HCT116 (cell line): ENCODE data around the gene PHOSPHO2. TPM values are rescaled to one million over a fixed set of nuclear protein-coding genes. Genes with fewer than 3 reads are reported as not detected.

Source experiments
- ATAC-seq: fragments of 200-7000 bp; cut with Tn5 transposase; 2 replicates; pipeline ENCODE4 v1.9.1; 2020; ENCODE audit warnings: mild to moderate bottlenecking, moderate library complexity
- BruUV-seq: library from RNA; stranded (reverse); fragments of 400-500 nt; replicated peaks from 2 replicates; lab custom pipeline; 2021; lab: Mats Ljungman, UMichigan
- CTCF ChIA-PET: fragments of 300-600 bp; sonication (Branson Sonifier 250); formaldehyde crosslinking; loops from one replicate; lab custom pipeline; 2021; ENCODE audit warnings: antibody characterized with exemption; lab: Charles Lee
- POLR2A ChIA-PET: fragments of 300-600, 350-600 bp; sonication (Branson Sonifier 250); formaldehyde crosslinking; loops from one replicate; lab custom pipeline; 2021; ENCODE audit warnings: antibody characterized with exemption; lab: Charles Lee
- RAD21 ChIA-PET, 2 experiments: fragments of 300-600 bp; sonication (Branson Sonifier 250); formaldehyde crosslinking; loops; one replicate each; lab custom pipeline; 2023; ENCODE audit warnings: low total read pairs in 2 of 2; ENCODE audit not compliant: uncharacterized antibody in 2 of 2, unreplicated experiment in 2 of 2, low non-redundant PET in 1 of 2; lab: Charles Lee
- DNase-seq: peaks from one replicate; pipeline ENCODE4 v3.0.0-alpha.2; 2010; ENCODE audit warnings: low read depth, low spot score
- H2AFZ ChIP-seq: fragments of 200-600 bp; shearing (Covaris generic), sonication (generic); 2 replicates; pipeline ENCODE4 v1.6.1; 2017; ENCODE audit warnings: low read depth, mixed run types, mixed read lengths, antibody characterized with exemption, low read length; ENCODE audit not compliant: poor library complexity, severe bottlenecking
- H3K27ac ChIP-seq: 2 replicates; pipeline ENCODE4 v1.5.1; 2012; ENCODE audit warnings: low read depth, low read length
- H3K27me3 ChIP-seq: fragments of 200-600 bp; sonication (generic); 2 replicates; pipeline ENCODE4 v1.6.1; 2016; ENCODE audit warnings: mixed run types, low read length, mixed read lengths; ENCODE audit not compliant: insufficient read depth
- H3K36me3 ChIP-seq, 2 experiments: fragments of 200-500 bp in 1 of 2; fragments of 200-600 bp in 1 of 2; sonication (Bioruptor generic) in 1 of 2; sonication (generic) in 1 of 2; 2 replicates each; pipeline versions ENCODE4 v1.5.1 to v1.6.1; 2014 to 2016; ENCODE audit warnings: low read length in 2 of 2, inconsistent platforms in 1 of 2, mixed read lengths in 1 of 2, mixed run types in 1 of 2; ENCODE audit not compliant: insufficient read depth in 2 of 2, control insufficient read depth in 1 of 2
- H3K4me1 ChIP-seq, 2 experiments: fragments of 200-600 bp in 1 of 2; sonication (generic) in 1 of 2; 2 replicates each; pipeline versions ENCODE4 v1.5.1 to v1.6.1; 2012 to 2017; ENCODE audit warnings: low read length in 2 of 2, inconsistent platforms in 1 of 2, mild to moderate bottlenecking in 1 of 2, mixed read lengths in 1 of 2, mixed run types in 1 of 2, moderate library complexity in 1 of 2; ENCODE audit not compliant: insufficient read depth in 2 of 2, control insufficient read depth in 1 of 2
- H3K4me2 ChIP-seq: fragments of 200-600 bp; sonication (generic); 2 replicates; pipeline ENCODE4 v1.6.1; 2017; ENCODE audit warnings: mixed run types, low read length, mixed read lengths
- H3K4me3 ChIP-seq, 2 experiments: fragments of 200-600 bp in 1 of 2; sonication (generic) in 1 of 2; replicated peaks in 1 of 2; 2 replicates each; pipeline ENCODE4 v1.5.1; 2011 to 2016; ENCODE audit warnings: low read length in 2 of 2, control low read depth in 1 of 2, low read depth in 1 of 2, mild to moderate bottlenecking in 1 of 2, mixed read lengths in 1 of 2, mixed run types in 1 of 2
- H3K79me2 ChIP-seq: fragments of 200-600 bp; sonication (generic); 2 replicates; pipeline ENCODE4 v1.6.1; 2017; ENCODE audit warnings: mild to moderate bottlenecking, mixed run types, low read length, moderate library complexity, mixed read lengths; ENCODE audit not compliant: insufficient read depth
- H3K9ac ChIP-seq: fragments of 200-600 bp; sonication (generic); 2 replicates; pipeline ENCODE4 v1.6.1; 2016; ENCODE audit warnings: low read length, mixed read lengths
- H3K9me2 ChIP-seq: fragments of 200-600 bp; sonication (generic), shearing (Covaris generic); 2 replicates; pipeline ENCODE4 v1.6.1; 2017; ENCODE audit warnings: mixed run types, mild to moderate bottlenecking, moderate library complexity; ENCODE audit not compliant: insufficient read depth
- H3K9me3 ChIP-seq, 2 experiments: fragments of 200-500 bp in 1 of 2; fragments of 200-600 bp in 1 of 2; sonication (Bioruptor generic) in 1 of 2; sonication (generic) in 1 of 2; 2 replicates each; pipeline ENCODE4 v1.6.1; 2014 to 2017; ENCODE audit warnings: low read length in 2 of 2, mixed read lengths in 2 of 2, inconsistent platforms in 1 of 2, low read depth in 1 of 2, mild to moderate bottlenecking in 1 of 2, mixed run types in 1 of 2, moderate library complexity in 1 of 2; ENCODE audit not compliant: control insufficient read depth in 1 of 2, insufficient read depth in 1 of 2
- H4K20me1 ChIP-seq: fragments of 200-600 bp; sonication (generic), shearing (Covaris generic); 2 replicates; pipeline ENCODE4 v1.6.1; 2017; ENCODE audit warnings: mixed run types, mild to moderate bottlenecking, moderate library complexity; ENCODE audit not compliant: insufficient read depth
- CEBPB ChIP-seq: IDR thresholded peaks from 2 replicates; pipeline ENCODE4 v1.6.1; 2012; ENCODE audit warnings: low read depth
- ELF1 ChIP-seq: IDR thresholded peaks from 2 replicates; pipeline ENCODE4 v1.6.1; 2012; ENCODE audit warnings: low read depth, borderline replicate concordance
- EZH2 ChIP-seq: fragments of 200-600 bp; sonication (generic); IDR thresholded peaks from 2 replicates; pipeline ENCODE4 v1.6.1; 2017; ENCODE audit warnings: antibody characterized with exemption, mixed run types
- EZH2phosphoT487 ChIP-seq: fragments of 200-600 bp; IDR thresholded peaks from 2 replicates; pipeline ENCODE4 v1.6.1; 2018; ENCODE audit warnings: antibody characterized with exemption, borderline replicate concordance
- FOSL1 ChIP-seq: IDR thresholded peaks from 2 replicates; pipeline ENCODE4 v1.6.1; 2012; ENCODE audit warnings: low read depth
- RAD21 ChIP-seq: IDR thresholded peaks from 2 replicates; pipeline ENCODE4 v1.6.1; 2012; ENCODE audit warnings: low read depth, mild to moderate bottlenecking
- SP1 ChIP-seq: IDR thresholded peaks from 2 replicates; pipeline ENCODE4 v1.6.1; 2012; ENCODE audit warnings: low read depth
- TCF7L2 ChIP-seq: IDR thresholded peaks from 2 replicates; pipeline ENCODE4 v1.7.0; 2011; ENCODE audit warnings: borderline replicate concordance, inconsistent platforms; ENCODE audit not compliant: insufficient read depth, insufficient read length; ENCODE audit errors: extremely low read depth
- ZBTB33 ChIP-seq: IDR thresholded peaks from 2 replicates; pipeline ENCODE4 v1.6.1; 2011; ENCODE audit warnings: mild to moderate bottlenecking, low read length, moderate library complexity; ENCODE audit not compliant: insufficient replicate concordance; ENCODE audit errors: extremely low read depth
- ZFX ChIP-seq: fragments of 450-650 bp; IDR thresholded peaks from 2 replicates; pipeline ENCODE4 v1.6.1; 2017
- intact Hi-C: fragments of 100-400 bp; cut with micrococcal nuclease; formaldehyde crosslinking; loops from 2 replicates; pipeline ENCODE4 v1.10.0; 2022
- total RNA-seq: library from RNA; stranded (reverse); gene quantifications from one replicate; pipeline ENCODE4 v1.2.1, GENCODE V29; 2021; ENCODE audit not compliant: unreplicated experiment
- TF ChIP-seq, protein P1 (sequence below): IDR thresholded peaks from 2 replicates; pipeline ENCODE4 v1.6.1; 2012; ENCODE audit warnings: low read depth
- TF ChIP-seq, protein P2 (sequence below), 3 experiments: fragments of 200-600 bp in 1 of 3; sonication (generic) in 1 of 3; IDR thresholded peaks in 2 of 3; conservative IDR thresholded peaks in 1 of 3; 2 replicates each; pipeline ENCODE4 v1.5.1; 2012 to 2017; ENCODE audit warnings: low read depth in 2 of 3, low read length in 2 of 3, antibody characterized with exemption in 1 of 3, borderline replicate concordance in 1 of 3, control low read depth in 1 of 3, mild to moderate bottlenecking in 1 of 3, mixed read lengths in 1 of 3, mixed run types in 1 of 3, moderate library complexity in 1 of 3; ENCODE audit not compliant: insufficient read depth in 1 of 3

PHOSPHO2 gene
- total RNA-seq, 1 experiment from 2014 or later: 2.8 TPM

DNA sequence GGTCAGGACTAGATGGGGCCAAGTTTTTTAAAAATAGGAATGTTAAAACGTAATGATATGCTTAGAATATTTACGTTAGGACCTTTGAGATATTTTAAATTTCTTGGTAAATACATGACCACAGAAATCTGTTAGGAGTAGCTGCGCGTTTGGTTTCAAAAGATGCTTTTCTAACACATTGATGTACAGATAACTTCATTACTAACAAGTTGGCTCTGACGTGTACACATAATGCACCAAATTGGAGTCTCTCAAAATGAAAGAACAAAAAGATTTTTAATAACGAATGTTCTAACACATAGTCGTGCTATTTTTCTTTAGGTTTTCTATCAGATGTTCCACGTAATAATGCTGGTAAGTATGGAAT is 608 bp downstream of the PHOSPHO2 start:
- DNase-seq: no peak
- Histone ChIP-seq H2AFZ (no peak overlapping the region), H3K4me3 (peak overlapping the region; percentile 76 to 87), H3K4me2 (peak overlapping the region; percentile 100)
- TF ChIP-seq EZH2: no peak
- no peak for TF ChIP-seq EZH2phosphoT487
- TF ChIP-seq ZFX: 0 out of 2 replicates have a peak, but pooled peaks have one; percentile 17
- TF ChIP-seq, protein P1, sequence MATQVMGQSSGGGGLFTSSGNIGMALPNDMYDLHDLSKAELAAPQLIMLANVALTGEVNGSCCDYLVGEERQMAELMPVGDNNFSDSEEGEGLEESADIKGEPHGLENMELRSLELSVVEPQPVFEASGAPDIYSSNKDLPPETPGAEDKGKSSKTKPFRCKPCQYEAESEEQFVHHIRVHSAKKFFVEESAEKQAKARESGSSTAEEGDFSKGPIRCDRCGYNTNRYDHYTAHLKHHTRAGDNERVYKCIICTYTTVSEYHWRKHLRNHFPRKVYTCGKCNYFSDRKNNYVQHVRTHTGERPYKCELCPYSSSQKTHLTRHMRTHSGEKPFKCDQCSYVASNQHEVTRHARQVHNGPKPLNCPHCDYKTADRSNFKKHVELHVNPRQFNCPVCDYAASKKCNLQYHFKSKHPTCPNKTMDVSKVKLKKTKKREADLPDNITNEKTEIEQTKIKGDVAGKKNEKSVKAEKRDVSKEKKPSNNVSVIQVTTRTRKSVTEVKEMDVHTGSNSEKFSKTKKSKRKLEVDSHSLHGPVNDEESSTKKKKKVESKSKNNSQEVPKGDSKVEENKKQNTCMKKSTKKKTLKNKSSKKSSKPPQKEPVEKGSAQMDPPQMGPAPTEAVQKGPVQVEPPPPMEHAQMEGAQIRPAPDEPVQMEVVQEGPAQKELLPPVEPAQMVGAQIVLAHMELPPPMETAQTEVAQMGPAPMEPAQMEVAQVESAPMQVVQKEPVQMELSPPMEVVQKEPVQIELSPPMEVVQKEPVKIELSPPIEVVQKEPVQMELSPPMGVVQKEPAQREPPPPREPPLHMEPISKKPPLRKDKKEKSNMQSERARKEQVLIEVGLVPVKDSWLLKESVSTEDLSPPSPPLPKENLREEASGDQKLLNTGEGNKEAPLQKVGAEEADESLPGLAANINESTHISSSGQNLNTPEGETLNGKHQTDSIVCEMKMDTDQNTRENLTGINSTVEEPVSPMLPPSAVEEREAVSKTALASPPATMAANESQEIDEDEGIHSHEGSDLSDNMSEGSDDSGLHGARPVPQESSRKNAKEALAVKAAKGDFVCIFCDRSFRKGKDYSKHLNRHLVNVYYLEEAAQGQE: no peak
- TF ChIP-seq, all 23 proteins: peak for 1
- Histone ChIP-seq H3K79me2 (peaks cover 6% of the 10 kb centered on the region; the same call in 1 of the 2 replicates), H3K9me3 (no peaks in the 10 kb centered on the region), H3K27ac (peak overlapping the region; percentile 77), H4K20me1 (no peaks in the 10 kb centered on the region), H3K9me2 (no peaks in the 10 kb centered on the region), H3K4me1 (peaks cover 0 to 25% of the 10 kb centered on the region in 2 experiments; a peak in 3 of 4 replicates), H3K27me3 (no peaks in the 10 kb centered on the region), H3K9ac (peak overlapping the region; percentile 83), H3K36me3 (no peaks in the 10 kb centered on the region; a peak in 1 of 4 replicates)
- RAD21 ChIA-PET: no interaction called here
- no TSS peak for BruUV-seq
- POLR2A ChIA-PET: no interaction called here
- no peak for ATAC-seq
- intact Hi-C loops: no loop called here
- CTCF ChIA-PET: no interaction called here

GRCh38 chr2:169696381-169696780 is 2.1 kb downstream of the PHOSPHO2 start:
- Histone ChIP-seq H4K20me1 (no peaks in the 10 kb centered on the region), H3K9me2 (no peaks in the 10 kb centered on the region), H3K4me1 (peaks cover 0 to 25% of the 10 kb centered on the region in 2 experiments; a peak in 3 of 4 replicates), H3K4me2 (no peak overlapping the region), H3K79me2 (peaks cover 6% of the 10 kb centered on the region; the same call in 1 of the 2 replicates), H2AFZ (no peak overlapping the region), H3K9me3 (no peaks in the 10 kb centered on the region), H3K36me3 (no peaks in the 10 kb centered on the region; a peak in 1 of 4 replicates), H3K27me3 (no peaks in the 10 kb centered on the region), H3K9ac (no peak overlapping the region), H3K27ac (no peak overlapping the region), H3K4me3 (no peak overlapping the region)
- ChIA-PET POLR2A (no interaction called here), CTCF (no interaction called here), RAD21 (no interaction called here)
- ATAC-seq (no peak), DNase-seq (no peak)
- intact Hi-C loops: no loop called here
- BruUV-seq: no TSS peak
- TF ChIP-seq, protein P2, sequence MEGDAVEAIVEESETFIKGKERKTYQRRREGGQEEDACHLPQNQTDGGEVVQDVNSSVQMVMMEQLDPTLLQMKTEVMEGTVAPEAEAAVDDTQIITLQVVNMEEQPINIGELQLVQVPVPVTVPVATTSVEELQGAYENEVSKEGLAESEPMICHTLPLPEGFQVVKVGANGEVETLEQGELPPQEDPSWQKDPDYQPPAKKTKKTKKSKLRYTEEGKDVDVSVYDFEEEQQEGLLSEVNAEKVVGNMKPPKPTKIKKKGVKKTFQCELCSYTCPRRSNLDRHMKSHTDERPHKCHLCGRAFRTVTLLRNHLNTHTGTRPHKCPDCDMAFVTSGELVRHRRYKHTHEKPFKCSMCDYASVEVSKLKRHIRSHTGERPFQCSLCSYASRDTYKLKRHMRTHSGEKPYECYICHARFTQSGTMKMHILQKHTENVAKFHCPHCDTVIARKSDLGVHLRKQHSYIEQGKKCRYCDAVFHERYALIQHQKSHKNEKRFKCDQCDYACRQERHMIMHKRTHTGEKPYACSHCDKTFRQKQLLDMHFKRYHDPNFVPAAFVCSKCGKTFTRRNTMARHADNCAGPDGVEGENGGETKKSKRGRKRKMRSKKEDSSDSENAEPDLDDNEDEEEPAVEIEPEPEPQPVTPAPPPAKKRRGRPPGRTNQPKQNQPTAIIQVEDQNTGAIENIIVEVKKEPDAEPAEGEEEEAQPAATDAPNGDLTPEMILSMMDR (IDR thresholded peaks at IDR 0.05 in 2 of 3, conservative IDR thresholded peaks at IDR 0.05 in 1 of 3; ENCODE audit: borderline replicate concordance in 1 of 3, insufficient read depth in 1 of 3, low read depth in 2 of 3, low read length in 2 of 3): no peak
- TF ChIP-seq ELF1: no peak
- TF ChIP-seq TCF7L2: no peak
- no peak for TF ChIP-seq SP1
- TF ChIP-seq EZH2phosphoT487: no peak
- no peak for TF ChIP-seq RAD21
- no peak for TF ChIP-seq ZFX
- no peak for TF ChIP-seq CEBPB
- no peak for TF ChIP-seq FOSL1
- TF ChIP-seq ZBTB33: no peak
